Astrocyte (in vitro differentiated cells and primary cell): ENCODE data around the gene PRKG1. TPM values are rescaled to one million over a fixed set of nuclear protein-coding genes. Genes with fewer than 3 reads are reported as not detected.
A peak's percentile ranks its signal among the peaks of the same experiment; 100 is the strongest.

Experiments
- DNase-seq: peaks from one replicate; pipeline ENCODE4 v3.0.0-alpha.2; 2010; ENCODE audit warnings: low read depth
- FAIRE-seq: peaks from 2 replicates; lab custom pipeline; 2011; peaks lifted over from hg19 to GRCh38; lab: Jason Lieb, UNC
- H2AFZ ChIP-seq: 2 replicates; pipeline ENCODE4 v1.6.0; 2012; ENCODE audit warnings: low read depth, low read length, inconsistent platforms
- H3K27ac ChIP-seq: 2 replicates; pipeline ENCODE4 v1.5.1; 2011; ENCODE audit warnings: low read depth, low read length, inconsistent platforms
- H3K27me3 ChIP-seq: 2 replicates; pipeline ENCODE4 v1.6.0; 2011; ENCODE audit warnings: low read length, inconsistent platforms; ENCODE audit not compliant: insufficient read depth
- H3K36me3 ChIP-seq: 2 replicates; pipeline ENCODE4 v1.5.1; 2011; ENCODE audit warnings: low read length, inconsistent platforms; ENCODE audit not compliant: insufficient read depth
- H3K4me1 ChIP-seq: 2 replicates; pipeline ENCODE4 v1.5.1; 2011; ENCODE audit warnings: low read length, inconsistent platforms; ENCODE audit not compliant: insufficient read depth
- H3K4me2 ChIP-seq: 2 replicates; pipeline ENCODE4 v1.6.0; 2012; ENCODE audit warnings: low read length, inconsistent platforms
- H3K4me3 ChIP-seq: 2 replicates; pipeline ENCODE4 v1.5.1; 2011; ENCODE audit warnings: low read depth, mild to moderate bottlenecking, low read length, inconsistent platforms; ENCODE audit not compliant: insufficient read depth
- H3K79me2 ChIP-seq: 2 replicates; pipeline ENCODE4 v1.6.0; 2012; ENCODE audit warnings: mild to moderate bottlenecking, low read length, inconsistent platforms; ENCODE audit not compliant: insufficient read depth
- H3K9ac ChIP-seq: 2 replicates; pipeline ENCODE4 v1.6.0; 2012; ENCODE audit warnings: mild to moderate bottlenecking, low read length, inconsistent platforms
- H3K9me3 ChIP-seq: 2 replicates; pipeline ENCODE4 v1.5.1; 2012; ENCODE audit warnings: low read depth, mild to moderate bottlenecking, low read length, inconsistent platforms; ENCODE audit not compliant: insufficient read depth
- H4K20me1 ChIP-seq: 2 replicates; pipeline ENCODE4 v1.6.0; 2012; ENCODE audit warnings: low read length, inconsistent platforms; ENCODE audit not compliant: insufficient read depth
- H3K27ac Mint-ChIP-seq: one replicate; pipeline ENCODE4 v1.8.0; 2021; ENCODE audit warnings: mild to moderate bottlenecking, mixed read lengths; ENCODE audit not compliant: unreplicated experiment
- H3K27me3 Mint-ChIP-seq: one replicate; pipeline ENCODE4 v1.8.0; 2021; ENCODE audit warnings: low read depth, mixed read lengths; ENCODE audit not compliant: unreplicated experiment
- H3K36me3 Mint-ChIP-seq: one replicate; pipeline ENCODE4 v1.8.0; 2021; ENCODE audit warnings: low read depth, mixed read lengths; ENCODE audit not compliant: unreplicated experiment
- H3K4me1 Mint-ChIP-seq: one replicate; pipeline ENCODE4 v1.8.0; 2021; ENCODE audit warnings: low read depth, mixed read lengths; ENCODE audit not compliant: unreplicated experiment
- H3K4me3 Mint-ChIP-seq: one replicate; pipeline ENCODE4 v1.8.0; 2021; ENCODE audit warnings: mild to moderate bottlenecking, moderate library complexity, mixed read lengths; ENCODE audit not compliant: unreplicated experiment
- H3K9me3 Mint-ChIP-seq: one replicate; pipeline ENCODE4 v1.8.0; 2021; ENCODE audit warnings: mild to moderate bottlenecking, mixed read lengths; ENCODE audit not compliant: unreplicated experiment
- EZH2 ChIP-seq: IDR thresholded peaks from 2 replicates; pipeline ENCODE4 v1.6.1; 2012; ENCODE audit warnings: mild to moderate bottlenecking, low read length, inconsistent platforms; ENCODE audit not compliant: insufficient read depth
- total RNA-seq: library from RNA; stranded (reverse); gene quantifications from 2 replicates; pipeline ENCODE4 v1.2.1, GENCODE V29; 2021
- TF ChIP-seq, protein P1 (sequence below): IDR thresholded peaks from 2 replicates; pipeline ENCODE4 v1.5.1; 2011; ENCODE audit warnings: low read depth, mild to moderate bottlenecking, inconsistent platforms, low read length, moderate library complexity; ENCODE audit not compliant: insufficient read depth

The PRKG1 gene
- total RNA-seq, 1 donor from 2014 or later, result 3.1 TPM

- Histone ChIP-seq H3K4me3 (no peak overlapping the region), H3K79me2 (no peaks in the 10 kb centered on the region), H3K27ac (no peak overlapping the region), H3K4me2 (no peak overlapping the region), H3K36me3 (no peaks in the 10 kb centered on the region), H3K27me3 (no peaks in the 10 kb centered on the region), H3K9me3 (peaks cover 5% of the 10 kb centered on the region), H3K9ac (no peak overlapping the region), H3K4me1 (peaks cover 5% of the 10 kb centered on the region), H2AFZ (no peak overlapping the region), H4K20me1 (no peaks in the 10 kb centered on the region)
- Mint-ChIP-seq H3K36me3 (no peaks in the 10 kb centered on the region), H3K4me1 (peaks cover 22% of the 10 kb centered on the region), H3K9me3 (peaks cover 2% of the 10 kb centered on the region), H3K27me3 (no peaks in the 10 kb centered on the region), H3K27ac (no peak overlapping the region), H3K4me3 (no peak overlapping the region)
- DNase-seq, result no peak
- TF ChIP-seq, protein P1, sequence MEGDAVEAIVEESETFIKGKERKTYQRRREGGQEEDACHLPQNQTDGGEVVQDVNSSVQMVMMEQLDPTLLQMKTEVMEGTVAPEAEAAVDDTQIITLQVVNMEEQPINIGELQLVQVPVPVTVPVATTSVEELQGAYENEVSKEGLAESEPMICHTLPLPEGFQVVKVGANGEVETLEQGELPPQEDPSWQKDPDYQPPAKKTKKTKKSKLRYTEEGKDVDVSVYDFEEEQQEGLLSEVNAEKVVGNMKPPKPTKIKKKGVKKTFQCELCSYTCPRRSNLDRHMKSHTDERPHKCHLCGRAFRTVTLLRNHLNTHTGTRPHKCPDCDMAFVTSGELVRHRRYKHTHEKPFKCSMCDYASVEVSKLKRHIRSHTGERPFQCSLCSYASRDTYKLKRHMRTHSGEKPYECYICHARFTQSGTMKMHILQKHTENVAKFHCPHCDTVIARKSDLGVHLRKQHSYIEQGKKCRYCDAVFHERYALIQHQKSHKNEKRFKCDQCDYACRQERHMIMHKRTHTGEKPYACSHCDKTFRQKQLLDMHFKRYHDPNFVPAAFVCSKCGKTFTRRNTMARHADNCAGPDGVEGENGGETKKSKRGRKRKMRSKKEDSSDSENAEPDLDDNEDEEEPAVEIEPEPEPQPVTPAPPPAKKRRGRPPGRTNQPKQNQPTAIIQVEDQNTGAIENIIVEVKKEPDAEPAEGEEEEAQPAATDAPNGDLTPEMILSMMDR, result no peak
- no peak for TF ChIP-seq EZH2
- FAIRE-seq, result no peak
Observed at GRCh38 chr10:51877636-51878035, 803.3 kb downstream of the PRKG1 start.

DNA sequence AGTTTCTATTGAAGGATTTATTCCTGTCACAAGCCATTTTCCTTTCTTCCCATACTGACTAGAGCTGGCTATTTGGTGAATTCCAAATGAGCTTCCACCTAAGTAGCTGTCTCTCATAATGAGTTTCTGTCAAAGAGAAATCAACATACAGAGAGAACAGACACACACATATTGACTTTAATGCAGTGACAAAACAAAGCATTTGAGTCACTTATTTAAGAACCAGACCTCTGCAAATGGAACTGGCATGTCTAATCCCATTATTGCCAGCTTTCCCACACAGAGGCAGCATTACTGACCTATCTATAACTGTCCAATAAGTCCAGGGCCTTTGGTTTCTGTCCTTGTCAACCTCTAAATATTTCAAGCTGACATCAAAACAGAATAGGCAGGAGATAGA, 804.4 kb downstream of the PRKG1 start:
- Histone ChIP-seq H3K4me1 (peaks cover 5% of the 10 kb centered on the region), H3K4me3 (no peak overlapping the region), H3K36me3 (no peaks in the 10 kb centered on the region), H4K20me1 (no peaks in the 10 kb centered on the region), H3K27me3 (no peaks in the 10 kb centered on the region), H3K79me2 (no peaks in the 10 kb centered on the region), H3K27ac (peak overlapping the region; percentile 87), H3K4me2 (peak overlapping the region; percentile 34), H2AFZ (no peak overlapping the region), H3K9me3 (peaks cover 5% of the 10 kb centered on the region), H3K9ac (peak overlapping the region; percentile 53)
- Mint-ChIP-seq H3K27ac (peak overlapping the region; percentile 97), H3K9me3 (peaks cover 2% of the 10 kb centered on the region), H3K36me3 (no peaks in the 10 kb centered on the region), H3K4me3 (no peak overlapping the region), H3K4me1 (peaks cover 22% of the 10 kb centered on the region), H3K27me3 (no peaks in the 10 kb centered on the region)
- TF ChIP-seq, protein P1, result no peak
- no peak for TF ChIP-seq EZH2
- FAIRE-seq (no peak), DNase-seq (no peak)

DNA sequence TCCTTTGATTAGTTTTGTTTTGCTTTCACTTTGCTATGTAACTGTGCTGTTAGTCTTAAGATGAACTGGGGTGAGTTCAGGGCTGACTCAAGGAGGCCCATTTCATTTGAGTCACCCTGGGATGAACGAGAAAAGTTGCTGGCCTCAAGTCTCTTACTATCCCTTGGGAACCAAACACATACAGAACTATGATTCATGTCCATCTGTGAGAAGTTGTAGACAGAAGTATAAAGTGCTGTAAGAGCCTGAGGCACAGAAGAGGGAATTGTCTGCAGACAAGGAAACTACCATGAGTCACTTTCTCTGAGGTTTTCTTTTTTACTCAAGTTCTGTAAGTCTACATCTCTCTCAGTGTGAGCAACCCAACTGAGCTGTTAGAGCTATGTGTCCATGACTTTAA, 805.0 kb downstream of the PRKG1 start:
- no peak for TF ChIP-seq EZH2
- TF ChIP-seq, protein P1, result no peak
- DNase-seq, result peak; percentile 98
- peak; percentile 99 for FAIRE-seq
- H3K36me3 ChIP-seq, result no peaks in the 10 kb centered on the region
- Mint-ChIP-seq H3K9me3 (peaks cover 2% of the 10 kb centered on the region), H3K36me3 (no peaks in the 10 kb centered on the region), H3K27ac (peak overlapping the region; percentile 97), H3K4me1 (peaks cover 22% of the 10 kb centered on the region), H3K4me3 (no peak overlapping the region), H3K27me3 (no peaks in the 10 kb centered on the region)
- H3K27me3 ChIP-seq, result no peaks in the 10 kb centered on the region
- no peak overlapping the region for H2AFZ ChIP-seq
- H3K4me1 ChIP-seq, result peaks cover 5% of the 10 kb centered on the region
- peak overlapping the region; percentile 58 for H3K4me2 ChIP-seq
- no peaks in the 10 kb centered on the region for H4K20me1 ChIP-seq
- H3K9ac ChIP-seq, result peak overlapping the region; percentile 61
- no peak overlapping the region for H3K4me3 ChIP-seq
- H3K27ac ChIP-seq, result peak overlapping the region; percentile 92
- peaks cover 5% of the 10 kb centered on the region for H3K9me3 ChIP-seq
- H3K79me2 ChIP-seq, result no peaks in the 10 kb centered on the region
